Upper lobe of left lung (tissue), 6 donors: ENCODE measurements around the gene SEC14L3. TPM values are rescaled to one million over a fixed set of nuclear protein-coding genes. Genes with fewer than 3 reads are reported as not detected.

Experiments used
- ATAC-seq, 2 donors: fragments of 200-7000 bp; cut with Tn5 transposase; one replicate each; pipeline ENCODE4 v1.9.1; 2022; ENCODE audit warnings: mild to moderate bottlenecking in 2 of 2, moderate library complexity in 2 of 2; ENCODE audit not compliant: low FRiP score in 2 of 2
- DNase-seq, 2 donors: peaks; one replicate each; pipeline ENCODE4 v3.0.0-alpha.2; 2019 to 2020
- H3K27ac ChIP-seq, 4 donors: fragments of 200-600 bp; sonication (generic); one replicate each; pipeline ENCODE4 v1.5.1; 2016 to 2019
- H3K27me3 ChIP-seq, 4 donors: fragments of 200-600 bp; sonication (generic); one replicate each; pipeline ENCODE4 v1.5.1; 2017 to 2019
- H3K36me3 ChIP-seq, 4 donors: fragments of 200-600 bp; sonication (generic); one replicate each; pipeline ENCODE4 v1.5.1; 2016 to 2019
- H3K4me1 ChIP-seq, 4 donors: fragments of 200-600 bp; sonication (generic); one replicate each; pipeline ENCODE4 v1.5.1; 2018 to 2019
- H3K4me3 ChIP-seq, 4 donors: fragments of 200-600 bp; sonication (generic); one replicate each; pipeline ENCODE4 v1.5.1; 2017 to 2019; ENCODE audit warnings: mild to moderate bottlenecking in 2 of 4, moderate library complexity in 1 of 4
- H3K9me3 ChIP-seq, 4 donors: fragments of 200-600 bp; sonication (generic); one replicate each; pipeline ENCODE4 v1.5.1; 2018 to 2019
- EP300 ChIP-seq, 4 donors: sonication (generic); formaldehyde crosslinking; IDR thresholded peaks; one replicate each; pipeline ENCODE4 v1.5.1; 2017; ENCODE audit warnings: antibody characterized with exemption in 4 of 4, control low read depth in 2 of 4
- POLR2A ChIP-seq, 4 donors: fragments of 450-650 bp; IDR thresholded peaks; one replicate each; pipeline ENCODE4 v1.5.1; 2016 to 2017; ENCODE audit warnings: antibody characterized with exemption in 4 of 4, mild to moderate bottlenecking in 2 of 4
- POLR2AphosphoS5 ChIP-seq, 2 donors: sonication (generic); formaldehyde crosslinking; IDR thresholded peaks; one replicate each; pipeline ENCODE4 v1.5.1; 2017; ENCODE audit warnings: antibody characterized with exemption in 2 of 2
- WGBS, 2 donors: methylation state at CpG; one replicate each; pipeline ENCODE4 v1.1.5; 2017 to 2018; 5-methylcytosine and 5-hydroxymethylcytosine counted together
- total RNA-seq, 6 donors: library from RNA; depleted of rRNA in 4 of 6; stranded (reverse); fragments of >200 nt in 4 of 6; gene quantifications; one replicate each; pipeline versions ENCODE4 v1.1.0 to v1.2.1, GENCODE V29; 2016 to 2021
- TF ChIP-seq, protein P1 (sequence below), 6 experiments: fragments of 450-650 bp in 4 of 6; fragments of 200-600 bp in 2 of 6; sonication (generic) in 2 of 6; IDR thresholded peaks; one replicate each; pipeline ENCODE4 v1.5.1; 2016 to 2019; ENCODE audit warnings: antibody characterized with exemption in 6 of 6
- donor health status: DM: no; HTN: no; CAD: no; lungs with moderate emphysema.
- donor health status: DM: no; HTN: yes; CAD: no; lungs with severe emphysema.

The SEC14L3 gene
- total RNA-seq, 6 donors from 2014 or later = 0.43 to 2.3 (median 1.1) TPM; not detected in 1

GRCh38 chr22:30445438-30446145 lies 26.2 kb downstream of the SEC14L3 start:
- H3K27me3 ChIP-seq = no peaks in the 10 kb centered on the region
- TF ChIP-seq POLR2AphosphoS5 (IDR thresholded peaks at IDR 0.05) (no peak), EP300 (IDR thresholded peaks at IDR 0.05) (no peak)
- TF ChIP-seq, protein P1, sequence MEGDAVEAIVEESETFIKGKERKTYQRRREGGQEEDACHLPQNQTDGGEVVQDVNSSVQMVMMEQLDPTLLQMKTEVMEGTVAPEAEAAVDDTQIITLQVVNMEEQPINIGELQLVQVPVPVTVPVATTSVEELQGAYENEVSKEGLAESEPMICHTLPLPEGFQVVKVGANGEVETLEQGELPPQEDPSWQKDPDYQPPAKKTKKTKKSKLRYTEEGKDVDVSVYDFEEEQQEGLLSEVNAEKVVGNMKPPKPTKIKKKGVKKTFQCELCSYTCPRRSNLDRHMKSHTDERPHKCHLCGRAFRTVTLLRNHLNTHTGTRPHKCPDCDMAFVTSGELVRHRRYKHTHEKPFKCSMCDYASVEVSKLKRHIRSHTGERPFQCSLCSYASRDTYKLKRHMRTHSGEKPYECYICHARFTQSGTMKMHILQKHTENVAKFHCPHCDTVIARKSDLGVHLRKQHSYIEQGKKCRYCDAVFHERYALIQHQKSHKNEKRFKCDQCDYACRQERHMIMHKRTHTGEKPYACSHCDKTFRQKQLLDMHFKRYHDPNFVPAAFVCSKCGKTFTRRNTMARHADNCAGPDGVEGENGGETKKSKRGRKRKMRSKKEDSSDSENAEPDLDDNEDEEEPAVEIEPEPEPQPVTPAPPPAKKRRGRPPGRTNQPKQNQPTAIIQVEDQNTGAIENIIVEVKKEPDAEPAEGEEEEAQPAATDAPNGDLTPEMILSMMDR (IDR thresholded peaks at IDR 0.05) = peak in 1 of 6 experiments; percentile 17
- 51 to 52% methylated on average over 5 of the region's 5 CpGs for WGBS, 2 donors

GRCh38 chr22:30444632-30445437 lies 27.0 kb downstream of the SEC14L3 start:
- peak in 1 of 2 donors; percentile 48 for DNase-seq
- Histone ChIP-seq H3K4me1 (no peaks in the 10 kb centered on the region), H3K9me3 (no peaks in the 10 kb centered on the region), H3K36me3 (no peaks in the 10 kb centered on the region), H3K27ac (no peak overlapping the region), H3K27me3 (no peaks in the 10 kb centered on the region), H3K4me3 (no peak overlapping the region)
- TF ChIP-seq EP300 (IDR thresholded peaks at IDR 0.05) (no peak), POLR2A (IDR thresholded peaks at IDR 0.05) (no peak)
- TF ChIP-seq, protein P1 (IDR thresholded peaks at IDR 0.05) = peak; percentile 68 to 80 (median 72)
- WGBS, 2 donors = 24 to 27% methylated on average over 11 of the region's 11 CpGs
- ATAC-seq = peak; percentile 57 to 82

More at GRCh38 chr22:30445438-30446145, 26.2 kb downstream of the SEC14L3 start:
- no peak overlapping the region for H3K27ac ChIP-seq
- DNase-seq (no peak), ATAC-seq (no peak)
- no peak overlapping the region for H3K4me3 ChIP-seq
- no peaks in the 10 kb centered on the region for H3K36me3 ChIP-seq
- H3K9me3 ChIP-seq = no peaks in the 10 kb centered on the region
- no peaks in the 10 kb centered on the region for H3K4me1 ChIP-seq

- no peak overlapping the region for H3K27ac ChIP-seq
- 82 to 84% methylated on average over 8 to 9 of the region's 9 CpGs for WGBS, 2 donors
- DNase-seq (no peak), ATAC-seq (no peak)
- H3K4me1 ChIP-seq = no peaks in the 10 kb centered on the region
- H3K4me3 ChIP-seq = no peak overlapping the region
- no peaks in the 10 kb centered on the region for H3K27me3 ChIP-seq
- no peaks in the 10 kb centered on the region for H3K9me3 ChIP-seq
- TF ChIP-seq EP300 (IDR thresholded peaks at IDR 0.05) = no peak
- TF ChIP-seq, protein P1 (IDR thresholded peaks at IDR 0.05) = no peak
- TF ChIP-seq POLR2A (IDR thresholded peaks at IDR 0.05) = no peak
- no peak for TF ChIP-seq POLR2AphosphoS5 (IDR thresholded peaks at IDR 0.05)
- H3K36me3 ChIP-seq = no peaks in the 10 kb centered on the region
Observed at GRCh38 chr22:30441088-30441487, 30.7 kb downstream of the SEC14L3 start.

- TF ChIP-seq POLR2AphosphoS5 (IDR thresholded peaks at IDR 0.05) = no peak
- TF ChIP-seq, protein P1 (IDR thresholded peaks at IDR 0.05) = no peak
- no peak for TF ChIP-seq EP300 (IDR thresholded peaks at IDR 0.05)
- no peak for TF ChIP-seq POLR2A (IDR thresholded peaks at IDR 0.05)
- no peaks in the 10 kb centered on the region for H3K27me3 ChIP-seq
- H3K27ac ChIP-seq = no peak overlapping the region
- WGBS, 2 donors = 80 to 90% methylated on average over 10 to 11 of the region's 11 CpGs
- no peaks in the 10 kb centered on the region for H3K9me3 ChIP-seq
- H3K4me1 ChIP-seq = no peaks in the 10 kb centered on the region
- peak in 1 of 2 donors; percentile 72 for DNase-seq
- no peaks in the 10 kb centered on the region for H3K36me3 ChIP-seq
- ATAC-seq = no peak
- no peak overlapping the region for H3K4me3 ChIP-seq
Observed at GRCh38 chr22:30439836-30440235, 32.0 kb downstream of the SEC14L3 start.
